Measurements from ENCODE around the gene OTOS.

Gene OTOS

DNA sequence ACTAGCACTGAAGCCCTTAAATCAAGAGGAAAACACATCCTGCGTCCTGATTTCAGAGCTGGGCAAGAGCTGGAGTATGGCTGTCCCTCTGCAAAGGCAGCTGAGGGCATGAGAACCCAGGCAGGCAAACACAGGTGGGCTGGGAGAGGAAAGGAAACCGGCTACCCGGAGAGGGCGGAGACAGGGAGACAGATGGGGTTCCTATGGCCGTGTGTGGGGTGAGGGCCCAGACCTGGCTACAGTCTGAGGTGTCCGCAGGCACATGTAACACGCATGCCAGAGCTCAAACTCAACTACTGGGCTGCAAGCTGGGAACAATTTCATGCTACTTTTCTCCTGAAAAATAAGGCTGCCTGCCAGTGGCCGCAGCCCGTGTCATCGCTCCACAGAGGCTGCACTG lies 7.1 kb downstream of the OTOS start:
- no peak for DNase-seq (ENCODE audit: extremely low spot score)
- no peak for TF ChIP-seq SUZ12 (IDR thresholded peaks at IDR 0.05)
- TF ChIP-seq ELF4 (IDR thresholded peaks at IDR 0.05): no peak
- no peak for TF ChIP-seq BHLHE40 (IDR thresholded peaks at IDR 0.05; ENCODE audit: borderline replicate concordance)
- TF ChIP-seq FOXK2 (IDR thresholded peaks at IDR 0.05): no peak
- ChIA-PET CTCF (interaction anchor here (0.6 kb wide), 1 partner anchor 55 kb away, joined by 3 read pairs; no protein-coding TSS in a partner anchor), POLR2A (interaction anchor here (0.7 kb wide), 1 partner anchor 996 kb away, joined by 3 read pairs; no protein-coding TSS in a partner anchor)

DNA sequence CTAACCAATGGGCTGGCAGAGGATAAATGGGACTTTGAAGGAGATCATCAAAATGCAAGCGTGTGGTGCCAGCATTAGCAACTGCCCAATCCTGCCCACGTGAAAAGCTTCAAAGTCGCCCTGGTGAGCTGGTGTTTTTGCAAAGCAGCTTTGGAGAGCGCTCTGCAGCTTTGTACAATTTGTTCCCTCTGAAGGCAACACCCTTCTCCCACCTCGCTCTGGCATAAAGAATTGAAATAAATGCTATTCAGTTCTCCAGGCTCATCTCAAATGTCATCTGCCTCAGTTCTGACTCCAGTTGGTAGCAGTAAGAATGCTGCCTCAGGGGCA lies 7.8 kb downstream of the OTOS start:
- ChIA-PET POLR2A (no interaction called here), CTCF (no interaction called here)
- no peak for DNase-seq (ENCODE audit: extremely low spot score)
- TF ChIP-seq FOXA1 (IDR thresholded peaks at IDR 0.05): no peak
- no peak for TF ChIP-seq NFRKB (IDR thresholded peaks at IDR 0.05)
- no peak for TF ChIP-seq LEF1 (IDR thresholded peaks at IDR 0.05; ENCODE audit: borderline replicate concordance)
- TF ChIP-seq ZNF384 (IDR thresholded peaks at IDR 0.05): no peak
- TF ChIP-seq TARDBP (IDR thresholded peaks at IDR 0.05): no peak
- TF ChIP-seq SUZ12 (IDR thresholded peaks at IDR 0.05): no peak
- TF ChIP-seq, protein P1, sequence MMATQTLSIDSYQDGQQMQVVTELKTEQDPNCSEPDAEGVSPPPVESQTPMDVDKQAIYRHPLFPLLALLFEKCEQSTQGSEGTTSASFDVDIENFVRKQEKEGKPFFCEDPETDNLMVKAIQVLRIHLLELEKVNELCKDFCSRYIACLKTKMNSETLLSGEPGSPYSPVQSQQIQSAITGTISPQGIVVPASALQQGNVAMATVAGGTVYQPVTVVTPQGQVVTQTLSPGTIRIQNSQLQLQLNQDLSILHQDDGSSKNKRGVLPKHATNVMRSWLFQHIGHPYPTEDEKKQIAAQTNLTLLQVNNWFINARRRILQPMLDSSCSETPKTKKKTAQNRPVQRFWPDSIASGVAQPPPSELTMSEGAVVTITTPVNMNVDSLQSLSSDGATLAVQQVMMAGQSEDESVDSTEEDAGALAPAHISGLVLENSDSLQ (IDR thresholded peaks at IDR 0.05): no peak
- TF ChIP-seq FOXM1 (IDR thresholded peaks at IDR 0.05; ENCODE audit: borderline replicate concordance): no peak
- no peak for TF ChIP-seq SP1 (IDR thresholded peaks at IDR 0.05)
- TF ChIP-seq ELF4 (IDR thresholded peaks at IDR 0.05): no peak
- no peak for TF ChIP-seq BHLHE40 (IDR thresholded peaks at IDR 0.05; ENCODE audit: borderline replicate concordance)
- TF ChIP-seq ARNT (IDR thresholded peaks at IDR 0.05): no peak

DNA sequence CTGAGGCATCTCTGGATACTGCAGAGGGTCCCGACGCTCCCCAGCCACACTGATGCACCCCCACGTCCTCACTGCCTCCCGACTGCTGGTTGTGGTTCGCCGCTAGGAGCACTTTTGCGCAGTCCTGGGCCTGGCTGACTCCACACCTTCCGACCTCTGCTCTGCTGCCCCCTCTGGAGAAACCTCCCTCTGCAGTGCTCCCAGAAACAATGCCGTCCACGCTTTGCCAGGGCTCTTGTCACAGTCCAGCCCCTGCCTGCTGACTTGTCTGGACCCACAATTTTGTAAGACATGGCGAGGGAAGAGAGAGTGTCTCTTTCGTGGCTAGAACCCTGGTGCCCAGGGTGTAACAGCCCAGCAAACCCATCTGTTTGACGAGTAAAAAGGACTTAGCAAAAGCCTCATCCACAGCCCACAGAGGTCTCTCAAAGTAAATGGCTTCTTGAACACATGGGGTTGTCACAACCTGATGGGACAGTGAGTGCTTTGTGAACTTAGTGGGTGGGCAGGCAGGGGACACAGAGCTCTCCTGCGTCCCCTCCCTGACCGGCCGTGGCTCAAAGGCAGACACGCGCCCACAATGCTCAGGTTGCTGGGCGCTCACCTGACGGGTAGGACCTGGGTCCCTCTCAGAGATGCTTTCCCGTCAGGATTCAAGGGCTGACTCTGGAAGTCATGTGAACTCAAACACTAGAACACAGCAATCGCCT lies 8.4 kb downstream of the OTOS start:
- ChIA-PET CTCF (no interaction called here), POLR2A (no interaction called here)
- DNase-seq (ENCODE audit: extremely low spot score): no peak
- TF ChIP-seq FOXK2 (IDR thresholded peaks at IDR 0.05) (no peak), NFRKB (IDR thresholded peaks at IDR 0.05) (no peak), ELF4 (IDR thresholded peaks at IDR 0.05) (no peak), CTBP1 (IDR thresholded peaks at IDR 0.05; ENCODE audit: borderline replicate concordance) (no peak), L3MBTL2 (conservative IDR thresholded peaks at IDR 0.05) (no peak), SUZ12 (IDR thresholded peaks at IDR 0.05) (no peak), LEF1 (IDR thresholded peaks at IDR 0.05; ENCODE audit: borderline replicate concordance) (no peak), FOXA1 (IDR thresholded peaks at IDR 0.05) (no peak), ARNT (IDR thresholded peaks at IDR 0.05) (no peak), ZNF384 (IDR thresholded peaks at IDR 0.05) (no peak), HDGF (IDR thresholded peaks at IDR 0.05; ENCODE audit: borderline replicate concordance) (no peak), TARDBP (IDR thresholded peaks at IDR 0.05) (no peak), SP1 (IDR thresholded peaks at IDR 0.05) (no peak), FOXM1 (IDR thresholded peaks at IDR 0.05; ENCODE audit: borderline replicate concordance) (no peak), BHLHE40 (IDR thresholded peaks at IDR 0.05; ENCODE audit: borderline replicate concordance) (no peak)
- TF ChIP-seq, protein P1 (IDR thresholded peaks at IDR 0.05): no peak

DNA sequence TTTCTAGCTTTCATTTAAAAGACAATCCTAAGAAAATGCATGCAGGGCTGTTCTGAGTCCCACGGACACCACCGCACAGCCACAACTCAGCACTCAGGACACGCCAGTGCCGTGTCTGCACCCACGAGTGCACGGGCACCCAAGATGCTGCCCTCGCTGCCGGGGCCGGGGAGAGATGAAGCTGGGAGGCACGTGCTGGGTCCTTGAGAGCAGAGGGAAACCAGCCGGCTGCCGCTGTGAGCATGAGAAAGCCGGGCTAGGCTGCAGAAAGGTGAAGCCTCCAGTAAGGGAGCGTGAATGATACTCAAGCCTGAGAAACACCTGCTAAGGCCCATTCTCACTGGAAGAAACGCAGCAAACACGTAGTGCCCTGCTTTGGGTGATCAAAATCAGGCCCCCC lies 9.2 kb downstream of the OTOS start:
- DNase-seq (ENCODE audit: extremely low spot score): no peak
- no peak for TF ChIP-seq LEF1 (IDR thresholded peaks at IDR 0.05; ENCODE audit: borderline replicate concordance)
- no peak for TF ChIP-seq FOXA1 (IDR thresholded peaks at IDR 0.05)
- TF ChIP-seq HDGF (IDR thresholded peaks at IDR 0.05; ENCODE audit: borderline replicate concordance): no peak
- TF ChIP-seq, protein P1 (IDR thresholded peaks at IDR 0.05): no peak
- no peak for TF ChIP-seq BHLHE40 (IDR thresholded peaks at IDR 0.05; ENCODE audit: borderline replicate concordance)
- no peak for TF ChIP-seq SUZ12 (IDR thresholded peaks at IDR 0.05)
- TF ChIP-seq FOXK2 (IDR thresholded peaks at IDR 0.05): no peak
- no peak for TF ChIP-seq FOXM1 (IDR thresholded peaks at IDR 0.05; ENCODE audit: borderline replicate concordance)
- TF ChIP-seq SP1 (IDR thresholded peaks at IDR 0.05): no peak
- no peak for TF ChIP-seq ARNT (IDR thresholded peaks at IDR 0.05)
- TF ChIP-seq L3MBTL2 (conservative IDR thresholded peaks at IDR 0.05): no peak
- TF ChIP-seq ZNF384 (IDR thresholded peaks at IDR 0.05): no peak
- TF ChIP-seq ELF4 (IDR thresholded peaks at IDR 0.05): no peak
- TF ChIP-seq NFRKB (IDR thresholded peaks at IDR 0.05): no peak
- no peak for TF ChIP-seq CTBP1 (IDR thresholded peaks at IDR 0.05; ENCODE audit: borderline replicate concordance)
- TF ChIP-seq TARDBP (IDR thresholded peaks at IDR 0.05): no peak
- CTCF ChIA-PET: no interaction called here
- POLR2A ChIA-PET: no interaction called here

DNA sequence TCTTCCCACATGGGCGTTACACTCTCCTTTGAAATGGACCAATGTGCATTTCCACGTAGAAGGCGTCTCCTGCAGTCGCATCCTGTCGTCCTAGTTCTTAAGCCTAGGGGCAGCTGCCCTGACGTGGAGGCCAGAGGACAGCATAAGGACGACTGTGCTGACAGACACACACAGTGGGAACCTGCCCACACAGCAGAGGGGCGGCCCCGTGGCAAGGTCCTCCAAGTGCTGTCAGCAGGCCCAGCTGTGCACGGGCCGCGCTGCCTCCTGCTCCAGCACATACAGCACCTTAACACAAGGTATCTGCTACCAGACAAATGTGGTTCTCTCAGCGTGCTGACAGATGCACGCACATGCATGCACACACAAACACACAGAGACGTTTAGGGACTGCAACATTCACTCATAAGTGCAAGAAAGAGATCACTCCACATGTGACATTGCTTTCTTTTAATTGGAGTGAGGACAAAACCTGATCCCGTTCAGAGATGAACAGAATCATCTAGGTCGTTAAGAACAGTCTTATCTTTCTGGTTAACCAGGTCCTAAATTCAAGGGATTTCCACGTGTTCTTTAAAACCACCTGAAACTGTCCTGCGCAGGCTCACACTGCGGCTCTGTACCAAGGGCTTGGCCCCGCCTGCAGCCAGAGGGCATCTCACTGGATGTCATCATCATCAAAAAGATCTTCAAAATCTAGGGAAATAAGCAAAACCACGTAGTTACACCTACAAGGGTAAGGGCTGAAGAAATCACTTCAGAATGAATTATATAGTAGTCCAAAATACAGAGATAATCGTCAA lies 9.9 kb downstream of the OTOS start:
- TF ChIP-seq FOXK2 (IDR thresholded peaks at IDR 0.05) (no peak), ZNF384 (IDR thresholded peaks at IDR 0.05) (no peak), ELF4 (IDR thresholded peaks at IDR 0.05) (no peak), ARNT (IDR thresholded peaks at IDR 0.05) (no peak), CTBP1 (IDR thresholded peaks at IDR 0.05; ENCODE audit: borderline replicate concordance) (no peak), HDGF (IDR thresholded peaks at IDR 0.05; ENCODE audit: borderline replicate concordance) (no peak), NFRKB (IDR thresholded peaks at IDR 0.05) (no peak), LEF1 (IDR thresholded peaks at IDR 0.05; ENCODE audit: borderline replicate concordance) (no peak), SUZ12 (IDR thresholded peaks at IDR 0.05) (no peak), FOXM1 (IDR thresholded peaks at IDR 0.05; ENCODE audit: borderline replicate concordance) (no peak), L3MBTL2 (conservative IDR thresholded peaks at IDR 0.05) (no peak), FOXA1 (IDR thresholded peaks at IDR 0.05) (no peak), BHLHE40 (IDR thresholded peaks at IDR 0.05; ENCODE audit: borderline replicate concordance) (no peak), SP1 (IDR thresholded peaks at IDR 0.05) (no peak), TARDBP (IDR thresholded peaks at IDR 0.05) (no peak)
- TF ChIP-seq, protein P1 (IDR thresholded peaks at IDR 0.05): no peak
- CTCF ChIA-PET: no interaction called here
- POLR2A ChIA-PET: no interaction called here
- DNase-seq (ENCODE audit: extremely low spot score): no peak

Measured in HEK293T (cell line).